ENCODE results near the gene SLC25A38. TPM values are rescaled to one million over a fixed set of nuclear protein-coding genes. Genes with fewer than 3 reads are reported as not detected.
A peak's percentile ranks its signal among the peaks of the same experiment; 100 is the strongest.

The SLC25A38 gene
- total RNA-seq, 1 experiment from 2014 or later: 26.7 TPM

DNA sequence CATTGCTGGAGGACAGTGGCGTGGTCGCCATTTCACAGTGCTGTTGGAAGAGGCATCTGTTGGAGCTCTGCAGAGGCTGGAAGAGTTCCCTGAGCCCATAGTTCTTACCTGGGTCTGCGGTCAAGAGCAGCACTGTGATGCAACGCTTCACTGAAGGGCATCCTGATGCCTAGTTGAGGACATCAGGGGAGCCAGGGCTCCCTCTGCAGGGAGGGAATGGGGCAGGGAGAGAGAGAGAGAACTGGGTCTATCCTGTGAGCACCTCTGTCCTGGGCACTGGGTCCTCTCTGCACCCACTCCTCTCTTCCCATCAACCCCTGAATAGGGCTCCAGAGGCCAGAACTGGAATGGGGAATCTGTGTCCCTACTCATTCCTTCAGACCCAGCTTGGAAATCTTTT, 60.4 kb downstream of the SLC25A38 start:
- Histone ChIP-seq H3K9ac (ENCODE audit: low read length) (no peak overlapping the region), H4K20me1 (ENCODE audit: insufficient read depth) (no peaks in the 10 kb centered on the region), H3K9me2 (ENCODE audit: insufficient read depth) (no peaks in the 10 kb centered on the region), H3K36me3 (ENCODE audit: control insufficient read depth in 1 of 2, insufficient read depth in 2 of 2, low read length in 2 of 2) (no peaks in the 10 kb centered on the region), H3K4me2 (ENCODE audit: low read length) (no peak overlapping the region), H3K4me1 (ENCODE audit: control insufficient read depth in 1 of 2, insufficient read depth in 2 of 2, low read length in 2 of 2) (0 out of 4 replicates have a peak, but pooled peaks cover 0 to 2% of the 10 kb centered on the region in 2 experiments), H2AFZ (ENCODE audit: low read depth, low read length, poor library complexity, severe bottlenecking) (no peak overlapping the region), H3K27me3 (ENCODE audit: insufficient read depth, low read length) (no peaks in the 10 kb centered on the region), H3K27ac (ENCODE audit: low read depth, low read length) (no peak overlapping the region), H3K9me3 (ENCODE audit: control insufficient read depth in 1 of 2, insufficient read depth in 1 of 2, low read depth in 1 of 2, low read length in 2 of 2) (no peaks in the 10 kb centered on the region), H3K79me2 (ENCODE audit: insufficient read depth, low read length) (no peaks in the 10 kb centered on the region), H3K4me3 (replicated peaks in 1 of 2; ENCODE audit: low read depth in 1 of 2, low read length in 2 of 2) (no peak overlapping the region)
- DNase-seq (ENCODE audit: low read depth, low spot score) (no peak), ATAC-seq (peak; percentile 63)
- intact Hi-C loops (cut with micrococcal nuclease): no loop called here
- ChIA-PET POLR2A (no interaction called here), RAD21 (ENCODE audit: low non-redundant PET in 1 of 2, low total read pairs in 2 of 2, uncharacterized antibody in 2 of 2, unreplicated experiment in 2 of 2) (no interaction called here), CTCF (interaction anchor here (1.4 kb wide), 1 partner anchor 13 kb away, joined by 3 read pairs; no protein-coding TSS in a partner anchor)
- no TSS peak for BruUV-seq (replicated peaks)
- TF ChIP-seq, protein P1, sequence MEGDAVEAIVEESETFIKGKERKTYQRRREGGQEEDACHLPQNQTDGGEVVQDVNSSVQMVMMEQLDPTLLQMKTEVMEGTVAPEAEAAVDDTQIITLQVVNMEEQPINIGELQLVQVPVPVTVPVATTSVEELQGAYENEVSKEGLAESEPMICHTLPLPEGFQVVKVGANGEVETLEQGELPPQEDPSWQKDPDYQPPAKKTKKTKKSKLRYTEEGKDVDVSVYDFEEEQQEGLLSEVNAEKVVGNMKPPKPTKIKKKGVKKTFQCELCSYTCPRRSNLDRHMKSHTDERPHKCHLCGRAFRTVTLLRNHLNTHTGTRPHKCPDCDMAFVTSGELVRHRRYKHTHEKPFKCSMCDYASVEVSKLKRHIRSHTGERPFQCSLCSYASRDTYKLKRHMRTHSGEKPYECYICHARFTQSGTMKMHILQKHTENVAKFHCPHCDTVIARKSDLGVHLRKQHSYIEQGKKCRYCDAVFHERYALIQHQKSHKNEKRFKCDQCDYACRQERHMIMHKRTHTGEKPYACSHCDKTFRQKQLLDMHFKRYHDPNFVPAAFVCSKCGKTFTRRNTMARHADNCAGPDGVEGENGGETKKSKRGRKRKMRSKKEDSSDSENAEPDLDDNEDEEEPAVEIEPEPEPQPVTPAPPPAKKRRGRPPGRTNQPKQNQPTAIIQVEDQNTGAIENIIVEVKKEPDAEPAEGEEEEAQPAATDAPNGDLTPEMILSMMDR (IDR thresholded peaks at IDR 0.05 in 2 of 3, conservative IDR thresholded peaks at IDR 0.05 in 1 of 3; ENCODE audit: borderline replicate concordance in 1 of 3, insufficient read depth in 1 of 3, low read depth in 2 of 3, low read length in 2 of 3): peak; percentile 19 to 30 (median 24); a peak in 3 of 6 replicates
- TF ChIP-seq SIN3A (IDR thresholded peaks at IDR 0.05; ENCODE audit: low read depth) (no peak), RAD21 (IDR thresholded peaks at IDR 0.05; ENCODE audit: low read depth) (peak; percentile 38; the same call in 1 of the 2 replicates)

DNA sequence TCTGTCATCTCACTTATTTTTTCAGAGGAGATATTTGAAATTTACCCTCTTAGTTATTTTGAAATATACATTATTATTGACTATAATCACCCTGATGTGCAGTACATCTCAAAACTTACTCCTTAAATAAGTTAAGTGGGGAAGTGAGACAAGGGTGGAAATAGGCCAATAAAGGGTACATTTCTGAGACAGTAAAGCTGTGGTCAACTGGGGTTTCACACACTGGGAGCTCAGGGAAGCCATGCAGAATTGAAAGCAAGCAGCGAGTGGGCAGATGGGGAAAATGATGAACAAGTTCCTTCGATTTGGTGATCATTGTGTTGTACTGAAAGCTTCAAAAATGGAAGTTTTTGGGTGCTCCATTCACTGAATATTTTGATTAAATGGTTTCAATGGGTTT, 62.8 kb downstream of the SLC25A38 start:
- ATAC-seq (no peak), DNase-seq (ENCODE audit: low read depth, low spot score) (no peak)
- Histone ChIP-seq H3K36me3 (ENCODE audit: control insufficient read depth in 1 of 2, insufficient read depth in 2 of 2, low read length in 2 of 2) (no peaks in the 10 kb centered on the region), H3K79me2 (ENCODE audit: insufficient read depth, low read length) (no peaks in the 10 kb centered on the region), H4K20me1 (ENCODE audit: insufficient read depth) (no peaks in the 10 kb centered on the region), H3K4me2 (ENCODE audit: low read length) (no peak overlapping the region), H2AFZ (ENCODE audit: low read depth, low read length, poor library complexity, severe bottlenecking) (no peak overlapping the region), H3K4me3 (replicated peaks in 1 of 2; ENCODE audit: low read depth in 1 of 2, low read length in 2 of 2) (no peak overlapping the region), H3K9me2 (ENCODE audit: insufficient read depth) (no peaks in the 10 kb centered on the region), H3K27me3 (ENCODE audit: insufficient read depth, low read length) (no peaks in the 10 kb centered on the region), H3K9ac (ENCODE audit: low read length) (no peak overlapping the region), H3K4me1 (ENCODE audit: control insufficient read depth in 1 of 2, insufficient read depth in 2 of 2, low read length in 2 of 2) (0 out of 4 replicates have a peak, but pooled peaks cover 0 to 2% of the 10 kb centered on the region in 2 experiments), H3K27ac (ENCODE audit: low read depth, low read length) (no peak overlapping the region), H3K9me3 (ENCODE audit: control insufficient read depth in 1 of 2, insufficient read depth in 1 of 2, low read depth in 1 of 2, low read length in 2 of 2) (no peaks in the 10 kb centered on the region)
- TF ChIP-seq CBX3 (IDR thresholded peaks at IDR 0.05; ENCODE audit: low read depth) (no peak), EGR1 (IDR thresholded peaks at IDR 0.05; ENCODE audit: low read depth) (no peak), YY1 (IDR thresholded peaks at IDR 0.05; ENCODE audit: extremely low read depth, insufficient replicate concordance, low read depth, low read length) (no peak), POLR2A (IDR thresholded peaks at IDR 0.05; ENCODE audit: borderline replicate concordance, extremely low read depth, insufficient read depth, insufficient read length) (no peak), SIN3A (IDR thresholded peaks at IDR 0.05; ENCODE audit: low read depth) (no peak), SRF (IDR thresholded peaks at IDR 0.05; ENCODE audit: low read depth) (no peak), ZNF274 (IDR thresholded peaks at IDR 0.05; ENCODE audit: low read depth, low read length) (no peak), JUND (IDR thresholded peaks at IDR 0.05) (no peak), EZH2 (IDR thresholded peaks at IDR 0.05) (no peak), RAD21 (IDR thresholded peaks at IDR 0.05; ENCODE audit: low read depth) (no peak), ZFX (IDR thresholded peaks at IDR 0.05) (no peak), EZH2phosphoT487 (IDR thresholded peaks at IDR 0.05; ENCODE audit: borderline replicate concordance) (no peak), ELF1 (IDR thresholded peaks at IDR 0.05; ENCODE audit: borderline replicate concordance, low read depth) (no peak), POLR2AphosphoS5 (IDR thresholded peaks at IDR 0.05; ENCODE audit: low read depth, low read length) (no peak)
- TF ChIP-seq, protein P1 (IDR thresholded peaks at IDR 0.05 in 2 of 3, conservative IDR thresholded peaks at IDR 0.05 in 1 of 3; ENCODE audit: borderline replicate concordance in 1 of 3, insufficient read depth in 1 of 3, low read depth in 2 of 3, low read length in 2 of 3): no peak
- intact Hi-C loops (cut with micrococcal nuclease): loop anchor here (5.0 kb wide), 1 partner anchor 731 kb away; no protein-coding TSS in a partner anchor
- CTCF ChIA-PET: interaction anchor here (0.9 to 2.9 kb wide), 3 partner anchors 29 to 52 kb away, joined by 3 to 35 read pairs (median 4); no protein-coding TSS in a partner anchor
- POLR2A ChIA-PET: no interaction called here
- no TSS peak for BruUV-seq (replicated peaks)
- RAD21 ChIA-PET (ENCODE audit: low non-redundant PET in 1 of 2, low total read pairs in 2 of 2, uncharacterized antibody in 2 of 2, unreplicated experiment in 2 of 2): no interaction called here

All from HCT116 (cell line).